Measurements from ENCODE around the gene AJM1.

Gene AJM1

GRCh38 chr9:136846376-136847087 lies 4.3 kb downstream of the AJM1 start:
- peak; percentile 12 for DNase-seq

GRCh38 chr9:136847088-136847825 lies 5.0 kb downstream of the AJM1 start:
- DNase-seq = peak; percentile 13

- peak; percentile 76 for DNase-seq
Measured at GRCh38 chr9:136847826-136848392, 5.6 kb downstream of the AJM1 start.

GRCh38 chr9:136848393-136849037 lies 6.2 kb downstream of the AJM1 start:
- DNase-seq = peak; percentile 34

GRCh38 chr9:136849038-136849959 lies 7.0 kb downstream of the AJM1 start, which contains the start of gene PHPT1:
TSS of gene PHPT1 (plus strand) at chr9:136849409. CDS start at chr9:136849431, 22 bp downstream.
- DNase-seq = peak; percentile 97

- no peak for DNase-seq
Measured at GRCh38 chr9:136849960-136850865, 7.9 kb downstream of the AJM1 start.

- DNase-seq = no peak
Measured at GRCh38 chr9:136850866-136851775, 8.8 kb downstream of the AJM1 start.

GRCh38 chr9:136851941-136852663 lies 9.8 kb downstream of the AJM1 start, which contains the start of gene MAMDC4:
TSS of gene MAMDC4 (plus strand) at chr9:136852346. CDS start at chr9:136852417, 71 bp downstream.
- no peak for DNase-seq

GRCh38 chr9:136852664-136853595 lies 10.7 kb downstream of the AJM1 start:
- DNase-seq = no peak

GRCh38 chr9:136853596-136854112 lies 11.4 kb downstream of the AJM1 start:
- peak; percentile 13 for DNase-seq

- no peak for DNase-seq
Measured at GRCh38 chr9:136854113-136854841, 12.0 kb downstream of the AJM1 start.

GRCh38 chr9:136854842-136855460 lies 12.7 kb downstream of the AJM1 start:
- no peak for DNase-seq

GRCh38 chr9:136855461-136856078 lies 13.3 kb downstream of the AJM1 start:
- DNase-seq = no peak

GRCh38 chr9:136856079-136856476 lies 13.8 kb downstream of the AJM1 start:
- DNase-seq = no peak

GRCh38 chr9:136856541-136857141 lies 14.4 kb downstream of the AJM1 start:
- no peak for DNase-seq

GRCh38 chr9:136857166-136857565 lies 14.9 kb downstream of the AJM1 start:
- no peak for DNase-seq
